ENCODE measurements around the gene PHYH. TPM values are rescaled to one million over a fixed set of nuclear protein-coding genes. Genes with fewer than 3 reads are reported as not detected.

PHYH gene
- total RNA-seq, 2 experiments from 2014 or later: 8.5 to 10.0 TPM

- no peaks in the 10 kb centered on the region for H3K36me3 ChIP-seq (ENCODE audit: insufficient read depth, low read length)
- ChIA-PET POLR2A (no interaction called here), CTCF (no interaction called here)
- no peak overlapping the region for H3K27ac ChIP-seq (ENCODE audit: low read depth in 1 of 2, low read length in 2 of 2)
- intact Hi-C loops (cut with DNase I, micrococcal nuclease): no loop called here
- ATAC-seq (ENCODE audit: poor library complexity) (no peak), DNase-seq (no peak)
- Mint-ChIP-seq H3K36me3 (ENCODE audit: low read depth) (no peaks in the 10 kb centered on the region), H3K27me3 (no peaks in the 10 kb centered on the region), H3K27ac (no peak overlapping the region), H3K9me3 (peaks cover 3% of the 10 kb centered on the region), H3K4me3 (no peak overlapping the region), H3K4me1 (ENCODE audit: low read depth) (no peaks in the 10 kb centered on the region)
- H3K9me3 ChIP-seq (ENCODE audit: control insufficient read depth in 1 of 2, insufficient read depth in 1 of 2, low read length in 2 of 2): peaks cover 0 to 6% of the 10 kb centered on the region in 2 experiments
- no peak overlapping the region for H3K4me3 ChIP-seq (ENCODE audit: low read length)
- H3K27me3 ChIP-seq (ENCODE audit: control insufficient read depth in 1 of 2, insufficient read depth in 2 of 2, low read length in 2 of 2): peaks cover 0 to 6% of the 10 kb centered on the region in 2 experiments
- TF ChIP-seq CTCF (IDR thresholded peaks at IDR 0.05): no peak
- H3K4me1 ChIP-seq (ENCODE audit: insufficient read depth, low read length): no peaks in the 10 kb centered on the region
Measured at GRCh38 chr10:13257621-13258140, 42.2 kb downstream of the PHYH start.

GRCh38 chr10:13256627-13257026 lies 43.2 kb downstream of the PHYH start:
- ChIA-PET CTCF (no interaction called here), POLR2A (no interaction called here)
- Histone ChIP-seq H3K27me3 (ENCODE audit: control insufficient read depth in 1 of 2, insufficient read depth in 2 of 2, low read length in 2 of 2) (peaks cover 0 to 6% of the 10 kb centered on the region in 2 experiments), H3K36me3 (ENCODE audit: insufficient read depth, low read length) (no peaks in the 10 kb centered on the region), H3K9me3 (ENCODE audit: control insufficient read depth in 1 of 2, insufficient read depth in 1 of 2, low read length in 2 of 2) (peaks cover 0 to 6% of the 10 kb centered on the region in 2 experiments), H3K4me1 (ENCODE audit: insufficient read depth, low read length) (no peaks in the 10 kb centered on the region), H3K27ac (ENCODE audit: low read depth in 1 of 2, low read length in 2 of 2) (no peak overlapping the region), H3K4me3 (ENCODE audit: low read length) (no peak overlapping the region)
- no peak for TF ChIP-seq CTCF (IDR thresholded peaks at IDR 0.05)
- Mint-ChIP-seq H3K27ac (no peak overlapping the region), H3K36me3 (ENCODE audit: low read depth) (no peaks in the 10 kb centered on the region), H3K4me1 (ENCODE audit: low read depth) (no peaks in the 10 kb centered on the region), H3K27me3 (no peaks in the 10 kb centered on the region), H3K4me3 (no peak overlapping the region), H3K9me3 (peaks cover 3% of the 10 kb centered on the region)
- no peak for DNase-seq
- ATAC-seq (ENCODE audit: poor library complexity): no peak
- intact Hi-C loops (cut with DNase I, micrococcal nuclease): no loop called here

GRCh38 chr10:13253726-13254125 lies 46.1 kb downstream of the PHYH start:
- POLR2A ChIA-PET: no interaction called here
- Histone ChIP-seq H3K4me1 (ENCODE audit: insufficient read depth, low read length) (no peaks in the 10 kb centered on the region), H3K9me3 (ENCODE audit: control insufficient read depth in 1 of 2, insufficient read depth in 1 of 2, low read length in 2 of 2) (no peaks in the 10 kb centered on the region), H3K27me3 (ENCODE audit: control insufficient read depth in 1 of 2, insufficient read depth in 2 of 2, low read length in 2 of 2) (peaks cover 0 to 6% of the 10 kb centered on the region in 2 experiments), H3K4me3 (ENCODE audit: low read length) (no peak overlapping the region), H3K27ac (ENCODE audit: low read depth in 1 of 2, low read length in 2 of 2) (no peak overlapping the region), H3K36me3 (ENCODE audit: insufficient read depth, low read length) (no peaks in the 10 kb centered on the region)
- DNase-seq: no peak
- H3K27me3 Mint-ChIP-seq: no peaks in the 10 kb centered on the region
- no peaks in the 10 kb centered on the region for H3K36me3 Mint-ChIP-seq (ENCODE audit: low read depth)
- no peak for ATAC-seq (ENCODE audit: poor library complexity)
- no peak overlapping the region for H3K27ac Mint-ChIP-seq
- CTCF ChIA-PET: no interaction called here
- H3K4me3 Mint-ChIP-seq: no peak overlapping the region
- H3K9me3 Mint-ChIP-seq: peaks cover 3% of the 10 kb centered on the region
- intact Hi-C loops (cut with DNase I, micrococcal nuclease): no loop called here
- TF ChIP-seq CTCF (IDR thresholded peaks at IDR 0.05): no peak
- H3K4me1 Mint-ChIP-seq (ENCODE audit: low read depth): no peaks in the 10 kb centered on the region

Measured in CD4-positive, alpha-beta T cell (primary cell).